Lower lobe of right lung (tissue), 2 donors: ENCODE measurements around the gene FSIP1. TPM values are rescaled to one million over a fixed set of nuclear protein-coding genes. Genes with fewer than 3 reads are reported as not detected.

Source experiments
- ATAC-seq, 2 donors: fragments of 200-7000 bp; cut with Tn5 transposase; one replicate each; pipeline ENCODE4 v1.9.1; 2020 to 2022; ENCODE audit warnings: mild to moderate bottlenecking in 2 of 2, moderate library complexity in 2 of 2
- DNase-seq: peaks from one replicate; pipeline ENCODE4 v3.0.0-alpha.2; 2020
- H3K27ac ChIP-seq: fragments of 200-600 bp; one replicate; pipeline ENCODE4 v1.8.0; 2022
- H3K27me3 ChIP-seq: fragments of 200-600 bp; one replicate; pipeline ENCODE4 v1.8.0; 2022; ENCODE audit warnings: low read depth
- H3K36me3 ChIP-seq: fragments of 200-600 bp; one replicate; pipeline ENCODE4 v1.8.0; 2022; ENCODE audit warnings: mild to moderate bottlenecking
- H3K4me1 ChIP-seq: fragments of 200-600 bp; one replicate; pipeline ENCODE4 v1.8.0; 2022
- H3K4me3 ChIP-seq: fragments of 200-600 bp; one replicate; pipeline ENCODE4 v1.8.0; 2022; ENCODE audit warnings: mild to moderate bottlenecking
- H3K9me3 ChIP-seq: fragments of 200-600 bp; one replicate; pipeline ENCODE4 v1.8.0; 2022
- intact Hi-C: fragments of 100-400 bp; cut with DNase I; formaldehyde crosslinking; loops from one replicate; pipeline ENCODE4 v1.11.0; 2022
- total RNA-seq: library from RNA; stranded (reverse); fragmentation: NEBNext Ultra II Directional; extraction: Animal tissue kit (Norgen Biotek cat#: 25700); gene quantifications from one replicate; pipeline ENCODE4 v1.2.1, GENCODE V29; 2021
- TF ChIP-seq, protein P1 (sequence below): fragments of 200-600 bp; IDR thresholded peaks from one replicate; pipeline ENCODE4 v1.8.0; 2022; ENCODE audit warnings: antibody characterized with exemption, mild to moderate bottlenecking
- donor health status: DM: no; HTN: yes; CAD: no; lungs with severe emphysema.

Gene FSIP1
- total RNA-seq, 1 donor from 2014 or later, result 2.0 TPM

DNA sequence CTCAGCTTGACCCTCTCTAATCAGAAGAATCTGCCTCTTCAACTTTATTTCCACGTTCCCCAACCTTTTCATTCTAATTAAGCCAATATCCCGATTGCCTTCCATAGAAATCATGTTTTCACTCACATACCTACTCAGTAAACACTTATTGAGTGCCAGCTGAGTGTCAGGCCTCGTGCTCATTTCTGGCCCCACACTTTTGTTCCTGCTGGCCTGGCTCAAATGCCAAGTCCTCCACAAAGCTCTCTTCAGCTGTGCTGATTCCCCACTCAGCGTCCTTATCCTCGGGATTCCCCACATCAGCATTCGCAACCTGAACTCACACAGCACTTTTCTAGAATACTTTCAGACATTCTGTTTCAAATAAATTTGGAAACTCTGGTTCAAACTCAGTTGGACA lies 132.9 kb downstream of the FSIP1 start:
- Histone ChIP-seq H3K4me3 (no peak overlapping the region), H3K27me3 (no peaks in the 10 kb centered on the region), H3K4me1 (no peaks in the 10 kb centered on the region), H3K9me3 (no peaks in the 10 kb centered on the region), H3K36me3 (no peaks in the 10 kb centered on the region), H3K27ac (no peak overlapping the region)
- no peak for ATAC-seq
- intact Hi-C loops, result no loop called here
- no peak for DNase-seq
- TF ChIP-seq, protein P1, sequence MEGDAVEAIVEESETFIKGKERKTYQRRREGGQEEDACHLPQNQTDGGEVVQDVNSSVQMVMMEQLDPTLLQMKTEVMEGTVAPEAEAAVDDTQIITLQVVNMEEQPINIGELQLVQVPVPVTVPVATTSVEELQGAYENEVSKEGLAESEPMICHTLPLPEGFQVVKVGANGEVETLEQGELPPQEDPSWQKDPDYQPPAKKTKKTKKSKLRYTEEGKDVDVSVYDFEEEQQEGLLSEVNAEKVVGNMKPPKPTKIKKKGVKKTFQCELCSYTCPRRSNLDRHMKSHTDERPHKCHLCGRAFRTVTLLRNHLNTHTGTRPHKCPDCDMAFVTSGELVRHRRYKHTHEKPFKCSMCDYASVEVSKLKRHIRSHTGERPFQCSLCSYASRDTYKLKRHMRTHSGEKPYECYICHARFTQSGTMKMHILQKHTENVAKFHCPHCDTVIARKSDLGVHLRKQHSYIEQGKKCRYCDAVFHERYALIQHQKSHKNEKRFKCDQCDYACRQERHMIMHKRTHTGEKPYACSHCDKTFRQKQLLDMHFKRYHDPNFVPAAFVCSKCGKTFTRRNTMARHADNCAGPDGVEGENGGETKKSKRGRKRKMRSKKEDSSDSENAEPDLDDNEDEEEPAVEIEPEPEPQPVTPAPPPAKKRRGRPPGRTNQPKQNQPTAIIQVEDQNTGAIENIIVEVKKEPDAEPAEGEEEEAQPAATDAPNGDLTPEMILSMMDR, result no peak

DNA sequence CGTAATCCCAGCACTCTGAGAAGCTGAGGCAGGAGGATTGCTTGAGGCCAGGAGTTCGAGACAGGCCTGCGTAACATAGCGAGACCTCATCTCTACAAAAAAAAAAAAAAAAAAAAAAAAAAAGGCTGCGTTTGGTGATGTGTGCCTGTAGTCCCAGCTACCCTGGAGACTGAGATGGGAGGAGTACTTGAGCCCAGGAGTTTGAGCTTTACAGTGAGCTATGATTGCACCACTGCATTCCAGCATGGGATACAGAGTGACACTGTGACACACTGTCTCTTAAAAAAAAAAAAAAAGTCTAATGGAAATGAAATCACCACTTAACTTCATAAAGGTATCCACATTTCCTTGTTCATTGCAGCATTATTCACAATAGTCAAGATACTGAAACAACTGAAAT lies 136.2 kb downstream of the FSIP1 start:
- H3K9me3 ChIP-seq, result no peaks in the 10 kb centered on the region
- no peaks in the 10 kb centered on the region for H3K27me3 ChIP-seq
- ATAC-seq (no peak), DNase-seq (no peak)
- no peak overlapping the region for H3K27ac ChIP-seq
- H3K4me3 ChIP-seq, result no peak overlapping the region
- TF ChIP-seq, protein P1, result no peak
- no peaks in the 10 kb centered on the region for H3K4me1 ChIP-seq
- intact Hi-C loops, result no loop called here
- no peaks in the 10 kb centered on the region for H3K36me3 ChIP-seq

DNA sequence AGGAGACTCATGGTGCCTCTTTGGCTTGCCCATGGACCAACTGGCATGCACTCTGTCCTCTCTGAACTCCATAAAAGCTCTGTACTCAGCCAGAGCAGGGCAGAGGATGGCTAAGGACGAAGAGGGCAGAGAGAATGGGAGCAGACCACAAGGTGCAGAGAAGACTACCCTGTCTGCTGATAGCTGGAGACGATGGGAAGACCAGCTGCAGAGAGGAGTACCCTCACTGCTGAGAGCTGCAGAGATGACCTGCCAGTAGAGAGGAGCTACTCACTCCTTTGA lies 136.7 kb downstream of the FSIP1 start:
- H3K4me3 ChIP-seq, result no peak overlapping the region
- H3K36me3 ChIP-seq, result no peaks in the 10 kb centered on the region
- H3K9me3 ChIP-seq, result no peaks in the 10 kb centered on the region
- no peaks in the 10 kb centered on the region for H3K27me3 ChIP-seq
- TF ChIP-seq, protein P1, result no peak
- H3K4me1 ChIP-seq, result no peaks in the 10 kb centered on the region
- no peak for ATAC-seq
- no peak overlapping the region for H3K27ac ChIP-seq
- intact Hi-C loops, result no loop called here
- DNase-seq, result no peak

DNA sequence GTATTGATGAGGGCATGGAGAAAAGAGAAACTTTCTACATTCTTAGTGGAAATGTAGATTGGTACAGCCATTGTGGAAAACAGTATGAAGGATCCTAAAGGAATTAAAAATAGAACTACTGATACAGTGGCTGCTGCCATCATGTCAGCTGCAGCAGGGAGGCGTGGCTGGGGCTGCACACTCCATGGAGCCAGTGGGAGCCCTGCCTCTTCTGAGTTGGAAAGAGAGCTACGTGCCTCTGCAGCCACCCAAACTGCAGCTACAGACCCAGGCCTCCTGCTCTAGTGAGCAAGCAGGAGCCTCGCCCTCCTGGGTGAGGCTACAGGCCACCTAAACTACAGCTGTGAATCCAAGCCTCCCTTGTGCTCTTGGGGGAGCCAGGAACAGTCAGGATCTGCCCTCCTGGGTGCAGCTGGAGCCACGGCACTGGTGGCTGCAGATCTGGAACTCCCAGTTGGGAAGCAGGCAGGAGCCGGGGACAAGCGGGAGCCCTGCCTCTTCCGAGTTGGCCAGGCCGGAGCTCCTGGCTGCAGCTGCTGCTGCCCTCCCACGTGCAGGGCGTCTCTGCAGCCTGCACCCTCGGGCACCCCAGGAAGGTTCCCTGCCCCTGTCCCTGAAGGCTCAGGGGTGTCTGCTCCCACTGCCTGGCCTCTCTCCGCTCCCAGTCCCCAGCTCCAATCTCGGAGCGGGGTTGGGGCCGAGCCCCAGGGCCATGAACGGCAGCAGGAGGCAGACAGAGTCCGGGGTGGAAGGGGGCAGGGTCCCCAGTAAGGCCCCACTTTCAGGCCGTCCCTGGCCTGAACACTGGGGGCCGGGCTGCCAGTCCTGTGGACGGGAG lies 137.3 kb downstream of the FSIP1 start:
- Histone ChIP-seq H3K9me3 (no peaks in the 10 kb centered on the region), H3K27ac (no peak overlapping the region), H3K36me3 (no peaks in the 10 kb centered on the region), H3K4me3 (no peak overlapping the region), H3K27me3 (no peaks in the 10 kb centered on the region), H3K4me1 (no peaks in the 10 kb centered on the region)
- ATAC-seq (no peak), DNase-seq (no peak)
- TF ChIP-seq, protein P1, result no peak
- intact Hi-C loops, result no loop called here

DNA sequence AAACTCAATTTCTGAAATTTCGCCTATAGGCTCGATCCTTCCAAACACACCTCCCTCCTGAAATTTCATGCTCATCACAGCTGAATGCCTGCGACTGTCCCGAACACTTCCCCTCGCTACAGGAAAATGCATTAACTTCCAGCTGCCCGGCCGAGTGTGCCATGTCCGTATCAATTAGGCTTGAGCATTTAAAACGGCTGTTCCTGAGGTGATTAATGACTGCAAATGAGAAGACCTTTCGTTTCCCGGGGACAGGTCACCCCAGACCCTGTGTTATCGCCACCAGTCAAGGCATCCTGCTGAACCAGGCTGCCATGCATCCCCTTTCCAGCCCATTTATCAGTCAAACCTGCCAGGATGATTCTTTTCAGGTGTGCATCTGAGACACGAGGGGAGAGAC lies 138.5 kb downstream of the FSIP1 start:
- intact Hi-C loops, result no loop called here

More for the DNA sequence above, 138.5 kb downstream of the FSIP1 start:
- Histone ChIP-seq H3K4me1 (no peaks in the 10 kb centered on the region), H3K27ac (no peak overlapping the region), H3K4me3 (no peak overlapping the region), H3K36me3 (no peaks in the 10 kb centered on the region), H3K27me3 (no peaks in the 10 kb centered on the region), H3K9me3 (no peaks in the 10 kb centered on the region)
- TF ChIP-seq, protein P1, result no peak
- no peak for ATAC-seq
- no peak for DNase-seq
